Neural crest cell (in vitro differentiated cells): ENCODE measurements around the gene TRIM65. TPM values are rescaled to one million over a fixed set of nuclear protein-coding genes. Genes with fewer than 3 reads are reported as not detected.
"Not testable (repeated sequence)": the region's sequence is repeated elsewhere in the genome, so short reads cannot be mapped to it uniquely, and the experiment has no call there.

Source experiments
- DNase-seq: peaks from one replicate; pipeline ENCODE4 v3.0.0; 2021; ENCODE audit warnings: low read depth, mixed read lengths, low spot score
- H3K27ac Mint-ChIP-seq: one replicate; pipeline ENCODE4 v1.8.0; 2021; ENCODE audit warnings: mild to moderate bottlenecking, mixed read lengths; ENCODE audit not compliant: unreplicated experiment
- H3K27me3 Mint-ChIP-seq: 2 replicates; pipeline ENCODE4 v1.8.0; 2021; ENCODE audit warnings: low read depth, mild to moderate bottlenecking, mixed read lengths
- H3K36me3 Mint-ChIP-seq: 2 replicates; pipeline ENCODE4 v1.8.0; 2021; ENCODE audit warnings: low read depth, mild to moderate bottlenecking, mixed read lengths
- H3K4me1 Mint-ChIP-seq: 2 replicates; pipeline ENCODE4 v1.8.0; 2021; ENCODE audit warnings: mixed read lengths
- H3K4me3 Mint-ChIP-seq: one replicate; pipeline ENCODE4 v1.8.0; 2021; ENCODE audit warnings: mild to moderate bottlenecking, mixed read lengths
- H3K9me3 Mint-ChIP-seq: 2 replicates; pipeline ENCODE4 v1.8.0; 2021; ENCODE audit warnings: mixed read lengths
- total RNA-seq: library from RNA; stranded (reverse); gene quantifications from 2 replicates; pipeline ENCODE4 v1.2.1, GENCODE V29; 2021
- TF ChIP-seq, protein P1 (sequence below): fragments of 200-600 bp; sonication (generic); conservative IDR thresholded peaks from 2 replicates; pipeline ENCODE4 v1.5.0; 2021; ENCODE audit warnings: antibody characterized with exemption, mild to moderate bottlenecking

TRIM65 gene
- total RNA-seq, 1 donor from 2014 or later: 23.3 TPM

DNA sequence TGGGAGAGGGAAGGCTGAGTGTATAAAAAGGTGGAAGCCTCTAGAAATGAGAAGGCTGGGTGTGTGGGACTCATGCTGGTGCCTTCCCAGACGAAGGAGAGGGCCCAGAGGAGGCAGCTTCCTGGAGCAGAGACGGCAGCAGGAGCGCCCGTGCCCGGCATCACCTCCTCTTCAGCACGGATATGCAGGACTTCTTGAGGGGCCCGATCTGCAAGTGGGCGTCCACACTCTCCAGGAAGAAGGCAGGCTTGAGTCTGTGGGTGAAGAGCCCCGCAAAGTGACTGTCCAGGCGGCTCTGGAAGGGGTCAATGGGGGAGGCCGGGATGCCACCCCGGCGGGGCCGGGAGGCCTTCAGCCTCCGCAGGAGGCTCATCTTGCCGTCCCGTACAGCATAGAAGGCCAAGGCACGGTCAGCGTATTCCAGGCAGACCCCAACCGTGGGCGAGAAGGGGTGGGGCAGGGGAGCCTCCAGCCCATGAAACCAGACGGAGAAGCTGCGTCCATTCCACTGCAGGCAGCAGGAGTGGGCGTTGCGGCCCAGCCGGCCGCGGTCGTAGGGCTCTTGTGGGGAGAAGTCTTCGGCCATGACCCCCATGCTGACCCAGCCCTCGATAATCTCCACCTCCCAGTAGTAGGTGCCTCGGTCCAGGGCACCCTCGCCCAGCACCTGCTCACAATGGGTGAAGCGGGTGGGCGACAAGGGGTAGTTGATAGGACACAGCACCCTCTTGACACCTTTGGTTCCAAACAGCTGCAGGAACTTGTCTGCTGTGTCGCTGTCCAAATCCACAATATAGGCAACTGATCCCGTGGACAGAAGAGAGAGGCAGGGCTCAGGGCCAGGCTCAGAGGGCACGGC is 22.2 kb downstream of the TRIM65 start:
- DNase-seq: no peak
- Mint-ChIP-seq H3K27me3 (peaks cover 34% of the 10 kb centered on the region), H3K27ac (no peak overlapping the region), H3K4me1 (peaks cover 17% of the 10 kb centered on the region), H3K9me3 (no peaks in the 10 kb centered on the region), H3K4me3 (no peak overlapping the region), H3K36me3 (no peaks in the 10 kb centered on the region)
- TF ChIP-seq, protein P1, sequence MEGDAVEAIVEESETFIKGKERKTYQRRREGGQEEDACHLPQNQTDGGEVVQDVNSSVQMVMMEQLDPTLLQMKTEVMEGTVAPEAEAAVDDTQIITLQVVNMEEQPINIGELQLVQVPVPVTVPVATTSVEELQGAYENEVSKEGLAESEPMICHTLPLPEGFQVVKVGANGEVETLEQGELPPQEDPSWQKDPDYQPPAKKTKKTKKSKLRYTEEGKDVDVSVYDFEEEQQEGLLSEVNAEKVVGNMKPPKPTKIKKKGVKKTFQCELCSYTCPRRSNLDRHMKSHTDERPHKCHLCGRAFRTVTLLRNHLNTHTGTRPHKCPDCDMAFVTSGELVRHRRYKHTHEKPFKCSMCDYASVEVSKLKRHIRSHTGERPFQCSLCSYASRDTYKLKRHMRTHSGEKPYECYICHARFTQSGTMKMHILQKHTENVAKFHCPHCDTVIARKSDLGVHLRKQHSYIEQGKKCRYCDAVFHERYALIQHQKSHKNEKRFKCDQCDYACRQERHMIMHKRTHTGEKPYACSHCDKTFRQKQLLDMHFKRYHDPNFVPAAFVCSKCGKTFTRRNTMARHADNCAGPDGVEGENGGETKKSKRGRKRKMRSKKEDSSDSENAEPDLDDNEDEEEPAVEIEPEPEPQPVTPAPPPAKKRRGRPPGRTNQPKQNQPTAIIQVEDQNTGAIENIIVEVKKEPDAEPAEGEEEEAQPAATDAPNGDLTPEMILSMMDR: no peak

GRCh38 chr17:75873587-75874322 is 23.0 kb downstream of the TRIM65 start:
- DNase-seq: no peak

GRCh38 chr17:75872434-75873351 is 24.1 kb downstream of the TRIM65 start:
- Mint-ChIP-seq H3K27me3 (peaks cover 21% of the 10 kb centered on the region), H3K4me1 (peaks cover 26% of the 10 kb centered on the region), H3K9me3 (no peaks in the 10 kb centered on the region), H3K27ac (peak overlapping the region; percentile 35), H3K36me3 (no peaks in the 10 kb centered on the region), H3K4me3 (no peak overlapping the region)
- DNase-seq: no peak
- TF ChIP-seq, protein P1: no peak

More at GRCh38 chr17:75873587-75874322, 23.0 kb downstream of the TRIM65 start:
- Mint-ChIP-seq H3K36me3 (no peaks in the 10 kb centered on the region), H3K4me1 (peaks cover 25% of the 10 kb centered on the region), H3K27me3 (peaks cover 26% of the 10 kb centered on the region), H3K9me3 (no peaks in the 10 kb centered on the region), H3K27ac (no peak overlapping the region), H3K4me3 (no peak overlapping the region)
- TF ChIP-seq, protein P1: no peak

DNA sequence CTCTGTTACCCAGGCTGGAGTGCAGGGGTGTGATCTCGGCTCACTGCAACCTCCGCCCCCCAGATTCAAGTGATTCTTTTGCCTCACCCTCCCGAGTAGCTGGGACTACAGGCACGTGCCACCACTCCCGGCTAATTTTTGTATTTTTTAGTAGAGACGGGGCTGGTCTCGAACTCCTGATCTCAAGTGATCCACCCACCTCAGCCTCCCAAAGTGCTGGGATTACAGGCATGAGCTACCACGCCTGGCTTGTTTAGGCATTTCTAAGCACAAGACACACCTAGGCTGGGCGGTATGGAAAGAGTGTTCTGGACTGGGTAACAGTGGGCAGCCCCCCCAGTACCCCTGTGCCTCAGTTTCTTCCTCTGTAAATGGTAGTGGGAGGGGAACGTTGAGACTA is 26.5 kb downstream of the TRIM65 start:
- not testable (repeated sequence) for H3K9me3 Mint-ChIP-seq, H3K4me3 Mint-ChIP-seq, H3K36me3 Mint-ChIP-seq, H3K27ac Mint-ChIP-seq, H3K27me3 Mint-ChIP-seq, DNase-seq
- peaks cover 22% of the 10 kb centered on the region for H3K4me1 Mint-ChIP-seq

- H3K27ac Mint-ChIP-seq: peak overlapping the region; percentile 91
- DNase-seq: no peak
- H3K27me3 Mint-ChIP-seq: peaks cover 5% of the 10 kb centered on the region
- TF ChIP-seq, protein P1: no peak
- no peaks in the 10 kb centered on the region for H3K9me3 Mint-ChIP-seq
- H3K4me3 Mint-ChIP-seq: no peak overlapping the region
- H3K4me1 Mint-ChIP-seq: peaks cover 22% of the 10 kb centered on the region
- no peaks in the 10 kb centered on the region for H3K36me3 Mint-ChIP-seq
Observed at GRCh38 chr17:75869282-75870141, 27.2 kb downstream of the TRIM65 start.

DNA sequence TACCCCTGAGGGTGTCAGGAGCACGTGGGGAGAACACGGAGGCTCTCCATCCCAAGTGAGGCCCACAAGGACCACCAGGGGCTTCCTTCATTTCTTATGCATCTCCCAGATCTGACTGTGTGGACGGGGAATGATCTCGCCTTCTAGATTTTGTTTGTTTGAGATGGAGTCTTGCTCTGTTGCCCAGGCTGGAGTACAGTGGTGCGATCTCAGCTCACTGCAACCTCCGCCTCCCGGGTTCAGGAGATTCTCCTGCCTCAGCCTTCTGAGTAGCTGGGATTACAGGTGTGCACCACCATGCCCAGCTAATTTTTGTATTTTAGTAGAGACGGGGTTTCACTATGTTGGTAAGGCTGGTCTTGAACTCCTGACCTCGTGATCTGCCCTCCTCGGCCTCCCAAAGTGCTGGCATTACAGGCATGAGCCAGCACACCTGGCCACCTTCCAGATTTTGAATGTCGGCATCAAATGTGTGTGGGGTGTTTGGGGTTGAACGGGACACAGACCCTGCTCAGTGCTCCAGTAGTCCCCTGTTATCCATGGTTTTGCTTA is 27.9 kb downstream of the TRIM65 start:
- peaks cover 22% of the 10 kb centered on the region for H3K4me1 Mint-ChIP-seq
- H3K36me3 Mint-ChIP-seq, H3K4me3 Mint-ChIP-seq, H3K27ac Mint-ChIP-seq, H3K9me3 Mint-ChIP-seq, DNase-seq, H3K27me3 Mint-ChIP-seq: not testable (repeated sequence)

GRCh38 chr17:75865404-75866188 is 31.2 kb downstream of the TRIM65 start:
- H3K4me3 Mint-ChIP-seq, H3K27me3 Mint-ChIP-seq, H3K36me3 Mint-ChIP-seq, H3K9me3 Mint-ChIP-seq, DNase-seq, H3K27ac Mint-ChIP-seq: not testable (repeated sequence)
- H3K4me1 Mint-ChIP-seq: peaks cover 12% of the 10 kb centered on the region
